ENCODE results near the gene ZFPM1.

ZFPM1 gene

GRCh38 chr16:88448461-88449266, 4.4 kb upstream of the ZFPM1 start:
- no peak for TF ChIP-seq CTCF (IDR thresholded peaks at IDR 0.05; ENCODE audit: control insufficient read depth, extremely low read depth, insufficient read depth)
- no peak overlapping the region for H3K4me3 ChIP-seq (ENCODE audit: low read depth, low read length)
- DNase-seq (ENCODE audit: low read depth), result no peak

GRCh38 chr16:88449267-88449561, 3.9 kb upstream of the ZFPM1 start:
- H3K4me3 ChIP-seq (ENCODE audit: low read depth, low read length), result no peak overlapping the region
- DNase-seq (ENCODE audit: low read depth), result no peak
- TF ChIP-seq CTCF (IDR thresholded peaks at IDR 0.05; ENCODE audit: control insufficient read depth, extremely low read depth, insufficient read depth), result no peak

GRCh38 chr16:88451586-88452481, 1.2 kb upstream of the ZFPM1 start:
- DNase-seq (ENCODE audit: low read depth), result no peak

GRCh38 chr16:88452482-88453216, 431 bp upstream of the ZFPM1 start:
- peak; percentile 64 for DNase-seq (ENCODE audit: low read depth)
- peak overlapping the region; percentile 48 for H3K4me3 ChIP-seq (ENCODE audit: low read depth, low read length)
- TF ChIP-seq CTCF (IDR thresholded peaks at IDR 0.05; ENCODE audit: control insufficient read depth, extremely low read depth, insufficient read depth), result no peak

More at GRCh38 chr16:88451586-88452481, 1.2 kb upstream of the ZFPM1 start:
- TF ChIP-seq CTCF (IDR thresholded peaks at IDR 0.05; ENCODE audit: control insufficient read depth, extremely low read depth, insufficient read depth), result no peak
- H3K4me3 ChIP-seq (ENCODE audit: low read depth, low read length), result peak overlapping the region; percentile 48

GRCh38 chr16:88453611-88454522, 787 bp downstream of the ZFPM1 start:
- TF ChIP-seq CTCF (IDR thresholded peaks at IDR 0.05; ENCODE audit: control insufficient read depth, extremely low read depth, insufficient read depth), result no peak
- peak overlapping the region; percentile 66 for H3K4me3 ChIP-seq (ENCODE audit: low read depth, low read length)
- no peak for DNase-seq (ENCODE audit: low read depth)

- no peak for DNase-seq (ENCODE audit: low read depth)
- TF ChIP-seq CTCF (IDR thresholded peaks at IDR 0.05; ENCODE audit: control insufficient read depth, extremely low read depth, insufficient read depth), result no peak
- H3K4me3 ChIP-seq (ENCODE audit: low read depth, low read length), result peak overlapping the region; percentile 66
Measured at GRCh38 chr16:88454523-88454947, 1.5 kb downstream of the ZFPM1 start.

Data from LNCaP clone FGC (cell line).